ENCODE data around the gene AGMAT. TPM values are rescaled to one million over a fixed set of nuclear protein-coding genes. Genes with fewer than 3 reads are reported as not detected.

Gene AGMAT
- total and polyA plus RNA-seq, 2 of the 8 experiments (the other 6 are each of a cell fraction or from before 2014, with no cell fraction given): 3.7 to 5.8 TPM

- CTCF ChIA-PET (ENCODE audit: partially characterized antibody): interaction anchor here (0.9 to 1.4 kb wide), 3 partner anchors 9 to 162 kb away, joined by 3 to 6 read pairs (median 5); no protein-coding TSS in a partner anchor
- Histone ChIP-seq H2AK5ac (ENCODE audit: low read depth, low read length) (no peak overlapping the region), H3K36me3 (ENCODE audit: control insufficient read depth in 2 of 4, insufficient read depth in 4 of 4, low read length in 3 of 4) (peaks cover 0 to 17% (median 7%) of the 10 kb centered on the region in 4 experiments; a peak in 5 of 8 replicates), H3K9ac (replicated peaks in 1 of 4; ENCODE audit: extremely low read depth in 1 of 4, low read depth in 3 of 4, low read length in 3 of 4) (no peak overlapping the region), H3K23ac (ENCODE audit: insufficient read length) (no peak overlapping the region), H4K8ac (ENCODE audit: extremely low read depth, insufficient read depth, low read length) (no peak overlapping the region), H2BK5ac (ENCODE audit: low read depth, low read length) (no peak overlapping the region), H4K20me1 (replicated peaks in 1 of 2; ENCODE audit: control insufficient read depth in 1 of 2, insufficient read depth in 2 of 2, low read length in 2 of 2) (peaks cover 0 to 2% of the 10 kb centered on the region in 2 experiments), H3K4ac (replicated peaks; ENCODE audit: insufficient read length, low read depth, low read length) (no peak overlapping the region), H3K27me3 (replicated peaks in 1 of 4; ENCODE audit: control insufficient read depth in 3 of 4, extremely low read depth in 1 of 4, insufficient read depth in 3 of 4, low read length in 3 of 4) (no peaks in the 10 kb centered on the region), H2BK12ac (ENCODE audit: low read depth, low read length) (no peak overlapping the region), H4K91ac (replicated peaks; ENCODE audit: insufficient read length, low read length) (no peak overlapping the region), H3K18ac (ENCODE audit: extremely low read depth, low read length) (no peak overlapping the region), H3K79me1 (ENCODE audit: low read depth, low read length) (no peaks in the 10 kb centered on the region), H2BK20ac (ENCODE audit: low read length) (no peak overlapping the region), H3K14ac (ENCODE audit: insufficient read length) (no peak overlapping the region), H2BK15ac (ENCODE audit: low read length) (no peak overlapping the region), H3K4me1 (replicated peaks in 1 of 4; ENCODE audit: control insufficient read depth in 3 of 4, insufficient read depth in 4 of 4, low read length in 3 of 4) (no peaks in the 10 kb centered on the region), H3K9me3 (ENCODE audit: insufficient read depth in 2 of 2, low read depth in 1 of 2, low read length in 1 of 2) (no peaks in the 10 kb centered on the region), H3K4me3 (ENCODE audit: extremely low read depth in 1 of 4, insufficient read depth in 2 of 4, low read depth in 3 of 4, low read length in 4 of 4) (no peak overlapping the region), H4K5ac (ENCODE audit: insufficient read length, low read depth, low read length) (no peak overlapping the region), H3K79me2 (ENCODE audit: control insufficient read depth in 1 of 2, insufficient read depth in 2 of 2, low read length in 2 of 2) (no peaks in the 10 kb centered on the region), H3K56ac (replicated peaks; ENCODE audit: insufficient read length, low read depth, low read length) (no peak overlapping the region), H2BK120ac (replicated peaks; ENCODE audit: low read depth, low read length) (no peak overlapping the region), H3K4me2 (ENCODE audit: insufficient read depth in 1 of 2, low read depth in 2 of 2, low read length in 2 of 2) (no peak overlapping the region), H2AFZ (ENCODE audit: low read length) (no peak overlapping the region), H3K27ac (ENCODE audit: low read depth, low read length) (no peak overlapping the region), H3K23me2 (ENCODE audit: low read depth, low read length) (no peaks in the 10 kb centered on the region)
- DNase-seq (ENCODE audit: low read depth in 1 of 2, low spot score in 2 of 2) (no peak), FAIRE-seq (no peak)
- TF ChIP-seq USF2 (IDR thresholded peaks at IDR 0.05; ENCODE audit: low read length) (no peak), ATF3 (IDR thresholded peaks at IDR 0.05; ENCODE audit: insufficient read depth, low read depth, low read length) (no peak), JUN (IDR thresholded peaks at IDR 0.05; ENCODE audit: low read depth, low read length) (no peak), GABPA (IDR thresholded peaks at IDR 0.05; ENCODE audit: borderline replicate concordance, insufficient read depth, low read length) (no peak), YY1 (IDR thresholded peaks at IDR 0.05; ENCODE audit: low read depth, low read length) (no peak), MAX (IDR thresholded peaks at IDR 0.05) (no peak), NANOG (IDR thresholded peaks at IDR 0.05; ENCODE audit: insufficient read depth, low read depth, low read length, poor library complexity, severe bottlenecking) (no peak), POLR2AphosphoS5 (IDR thresholded peaks at IDR 0.05; ENCODE audit: low read depth, low read length) (no peak)
- POLR2A ChIA-PET (ENCODE audit: partially characterized antibody): interaction anchor here (0.6 to 1.5 kb wide), 2 partner anchors 9 to 11 kb away, joined by 3 to 4 read pairs; no protein-coding TSS in a partner anchor
- WGBS, 2 experiments (ENCODE audit: extremely low coverage in 1 of 2, insufficient coverage in 1 of 2, insufficient read length in 1 of 2, insufficient replicate concordance in 2 of 2, low coverage in 1 of 2, low lambda C conversion rate in 2 of 2, missing lambda C conversion rate in 1 of 2): 84% methylated on average over 9 of the region's 9 CpGs; no CpG with 5 or more reads in 1 of the 2 experiments
Observed at GRCh38 chr1:15573477-15573876, 11.4 kb downstream of the AGMAT start.
